ENCODE data around the gene TAF11L10.
"Not testable (repeated sequence)": the region's sequence is repeated elsewhere in the genome, so short reads cannot be mapped to it uniquely, and the experiment has no call there.

TAF11L10 gene

GRCh38 chr5:17597728-17598127 is at the start of gene TAF11L10:
TSS of gene TAF11L10 (minus strand) at chr5:17597828.
- DNase-seq (ENCODE audit: low read depth) = not testable (repeated sequence)

DNA sequence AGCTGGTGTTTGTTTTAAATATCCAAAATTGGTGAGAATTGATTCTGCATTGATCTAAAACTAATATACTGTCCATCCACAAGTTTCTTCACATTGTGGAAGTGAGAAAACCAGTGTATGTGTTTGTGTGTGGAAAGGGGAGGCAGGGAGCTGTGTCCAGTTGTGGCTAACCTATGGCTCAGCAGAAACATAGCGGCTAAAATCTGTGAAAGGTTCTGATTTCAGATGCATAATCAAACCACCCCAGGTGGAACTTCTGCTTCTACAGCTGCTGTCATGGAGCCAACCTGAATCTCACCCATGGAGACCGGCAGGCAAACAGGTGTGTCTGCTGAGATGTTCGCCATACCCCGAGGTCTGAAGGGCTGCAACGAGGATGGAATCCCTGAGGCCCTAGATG is 36.5 kb upstream of the TAF11L10 start, which contains the start of gene TAF11L14:
Gene TAF11L14 (plus strand): TSS at position 301 of the 400 bp plus-strand sequence.
- no peak for DNase-seq (ENCODE audit: low read depth)

GRCh38 chr5:17631788-17632187 is 34.2 kb upstream of the TAF11L10 start, which contains the start of gene TAF11L13:
TSS of gene TAF11L13 (plus strand) at chr5:17632088.
- not testable (repeated sequence) for DNase-seq (ENCODE audit: low read depth)

DNA sequence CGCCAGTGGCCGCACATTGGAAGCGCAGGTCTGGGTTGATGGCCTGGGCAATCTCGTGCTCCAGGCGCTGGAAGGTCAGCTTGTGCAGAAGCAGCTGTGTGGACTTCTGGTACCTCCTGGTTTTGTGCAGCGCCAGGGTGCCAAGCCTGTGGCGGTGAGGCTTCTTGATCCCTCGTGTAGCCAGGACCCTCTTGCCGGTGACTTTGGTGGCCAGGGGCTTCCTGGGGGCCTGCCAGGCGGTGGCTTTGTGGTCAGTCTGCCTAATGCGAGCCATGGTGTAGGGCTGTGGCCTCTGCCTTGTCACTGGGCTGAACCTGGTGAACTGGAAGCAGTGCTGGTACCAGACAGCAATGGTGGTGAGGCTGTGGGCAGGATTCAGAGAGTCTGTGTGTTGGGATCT is 28.1 kb upstream of the TAF11L10 start:
- no peak for DNase-seq (ENCODE audit: low read depth)

GRCh38 chr5:17620627-17621026 is 23.0 kb upstream of the TAF11L10 start:
- no peak for DNase-seq (ENCODE audit: low read depth)

GRCh38 chr5:17619354-17619753 is 21.7 kb upstream of the TAF11L10 start:
- no peak for DNase-seq (ENCODE audit: low read depth)

DNA sequence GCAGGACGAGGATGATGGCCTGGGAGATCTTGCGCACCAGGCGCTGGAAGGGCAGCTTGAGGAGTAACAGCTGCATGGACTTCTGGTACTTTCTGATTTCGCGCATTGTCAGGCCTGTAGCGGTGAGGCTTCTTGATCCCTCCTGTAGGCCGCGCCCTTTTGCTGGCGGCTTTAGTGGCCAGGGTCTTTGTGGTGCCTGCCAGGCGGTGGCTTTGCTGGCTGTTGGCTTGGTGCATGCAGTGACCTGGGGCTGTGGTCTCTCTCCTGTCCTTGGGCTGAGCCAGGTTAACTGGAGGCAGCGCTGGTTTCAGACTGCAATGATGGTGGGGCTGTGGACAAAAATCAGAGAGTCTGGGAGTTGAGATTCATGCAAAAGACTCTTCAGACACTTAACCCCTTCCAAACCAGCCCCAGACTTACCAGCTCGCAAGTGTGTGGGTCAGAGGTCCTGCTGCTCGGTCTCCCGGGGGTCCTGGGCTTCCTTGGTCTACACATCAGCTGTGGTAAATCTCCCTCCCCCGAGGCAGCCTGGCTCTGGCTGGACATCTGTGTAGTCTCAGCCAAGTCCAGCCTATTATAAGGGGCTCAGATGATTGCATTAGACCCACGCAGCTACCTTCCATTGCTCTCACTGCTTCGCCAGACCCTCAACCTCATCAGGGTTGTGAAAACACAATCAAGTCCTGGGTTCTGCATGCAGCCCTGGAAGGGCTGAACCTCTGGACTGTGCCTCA is 17.4 kb upstream of the TAF11L10 start:
- no peak for DNase-seq (ENCODE audit: low read depth)

- not testable (repeated sequence) for DNase-seq (ENCODE audit: low read depth)
Observed at GRCh38 chr5:17610092-17610491, 12.5 kb upstream of the TAF11L10 start, which contains the start of gene TAF11L12. TSS of gene TAF11L12 (plus strand) at chr5:17610392.

GRCh38 chr5:17607461-17607860 is 9.8 kb upstream of the TAF11L10 start:
- DNase-seq (ENCODE audit: low read depth) = not testable (repeated sequence)

- DNase-seq (ENCODE audit: low read depth) = no peak
Observed at GRCh38 chr5:17604951-17605350, 7.3 kb upstream of the TAF11L10 start.

DNA sequence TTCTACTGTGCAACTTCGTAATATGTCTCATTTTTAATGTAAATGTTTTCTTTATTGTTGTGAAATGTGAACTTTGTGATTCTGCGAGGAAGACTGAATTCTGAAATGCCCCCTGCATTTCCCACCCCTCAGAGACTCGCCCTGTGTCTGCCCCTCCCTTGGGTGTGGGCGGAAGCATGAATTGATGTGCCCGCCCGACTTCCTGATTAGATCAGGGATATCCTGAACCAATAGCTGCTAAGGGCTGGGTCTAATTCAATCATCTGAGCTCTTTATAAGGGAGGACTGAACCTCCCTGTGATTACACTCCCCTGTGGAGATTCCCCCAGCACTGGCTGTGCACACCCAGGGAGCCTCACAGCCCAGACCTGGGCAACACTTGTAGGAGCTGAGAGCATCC is 6.3 kb upstream of the TAF11L10 start, which contains the start of gene TAF11L11:
Gene TAF11L11 (plus strand): TSS at position 304 of the 400 bp plus-strand sequence.
- not testable (repeated sequence) for DNase-seq (ENCODE audit: low read depth)

GRCh38 chr5:17594255-17594654 is 3.4 kb downstream of the TAF11L10 start, which contains the start of gene TAF11L9:
TSS of gene TAF11L9 (minus strand) at chr5:17594394.
- DNase-seq (ENCODE audit: low read depth) = not testable (repeated sequence)

- not testable (repeated sequence) for DNase-seq (ENCODE audit: low read depth)
Observed at GRCh38 chr5:17590860-17591259, 6.8 kb downstream of the TAF11L10 start, which contains the start of gene TAF11L8. TSS of gene TAF11L8 (minus strand) at chr5:17590960.

GRCh38 chr5:17585658-17586057 is 12.0 kb downstream of the TAF11L10 start, which contains the start of gene TAF11L7:
TSS of gene TAF11L7 (minus strand) at chr5:17585758.
- DNase-seq (ENCODE audit: low read depth) = not testable (repeated sequence)

Data from non-pigmented ciliary epithelial cell (primary cell).